ENCODE data around the gene SPINK6.

- TF ChIP-seq POLR2AphosphoS5 (IDR thresholded peaks at IDR 0.05; ENCODE audit: borderline replicate concordance, low read depth, low read length) (no peak), EZH2 (IDR thresholded peaks at IDR 0.05) (no peak), FOXP2 (optimal IDR thresholded peaks at IDR 0.05; ENCODE audit: control extremely low read depth, extremely low read length, insufficient read depth) (no peak)
Observed at GRCh38 chr5:148206620-148207019, 3.8 kb downstream of the SPINK6 start.

All from SK-N-MC (cell line).